ENCODE measurements around the gene PTPRA. TPM values are rescaled to one million over a fixed set of nuclear protein-coding genes. Genes with fewer than 3 reads are reported as not detected.

The PTPRA gene
- total RNA-seq, 4 donors from 2014 or later, result 80.6 to 121 (median 97.1) TPM

DNA sequence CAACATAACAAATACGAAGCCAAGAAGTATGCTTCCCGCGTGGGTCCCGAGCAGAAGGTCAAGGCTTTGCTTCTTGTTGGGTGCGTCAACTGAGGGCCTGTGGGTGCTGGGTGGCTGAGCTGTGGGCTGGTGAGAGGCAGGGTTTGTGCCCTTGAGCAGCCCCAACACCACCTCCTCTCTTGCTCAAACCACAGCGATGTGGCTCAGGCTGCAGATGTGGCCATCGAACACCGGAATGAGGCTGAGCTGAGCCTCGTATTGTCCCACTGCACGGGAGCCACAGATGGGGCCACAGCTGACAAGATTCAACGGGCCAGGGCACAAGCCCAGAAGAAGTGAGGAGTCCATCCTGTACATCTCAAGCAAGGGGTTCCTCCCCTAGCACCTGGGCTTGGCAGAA is 7.0 kb upstream of the PTPRA start:
- no peak overlapping the region for H3K27ac ChIP-seq
- no peaks in the 10 kb centered on the region for H3K36me3 ChIP-seq
- intact Hi-C loops (cut with DNase I; ENCODE audit: low total_unique reads), result no loop called here
- no peak overlapping the region for H3K4me3 ChIP-seq
- no peak for DNase-seq
- H3K4me1 ChIP-seq, result no peaks in the 10 kb centered on the region
- H3K9me3 ChIP-seq, result no peaks in the 10 kb centered on the region
- TF ChIP-seq, protein P1, sequence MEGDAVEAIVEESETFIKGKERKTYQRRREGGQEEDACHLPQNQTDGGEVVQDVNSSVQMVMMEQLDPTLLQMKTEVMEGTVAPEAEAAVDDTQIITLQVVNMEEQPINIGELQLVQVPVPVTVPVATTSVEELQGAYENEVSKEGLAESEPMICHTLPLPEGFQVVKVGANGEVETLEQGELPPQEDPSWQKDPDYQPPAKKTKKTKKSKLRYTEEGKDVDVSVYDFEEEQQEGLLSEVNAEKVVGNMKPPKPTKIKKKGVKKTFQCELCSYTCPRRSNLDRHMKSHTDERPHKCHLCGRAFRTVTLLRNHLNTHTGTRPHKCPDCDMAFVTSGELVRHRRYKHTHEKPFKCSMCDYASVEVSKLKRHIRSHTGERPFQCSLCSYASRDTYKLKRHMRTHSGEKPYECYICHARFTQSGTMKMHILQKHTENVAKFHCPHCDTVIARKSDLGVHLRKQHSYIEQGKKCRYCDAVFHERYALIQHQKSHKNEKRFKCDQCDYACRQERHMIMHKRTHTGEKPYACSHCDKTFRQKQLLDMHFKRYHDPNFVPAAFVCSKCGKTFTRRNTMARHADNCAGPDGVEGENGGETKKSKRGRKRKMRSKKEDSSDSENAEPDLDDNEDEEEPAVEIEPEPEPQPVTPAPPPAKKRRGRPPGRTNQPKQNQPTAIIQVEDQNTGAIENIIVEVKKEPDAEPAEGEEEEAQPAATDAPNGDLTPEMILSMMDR (IDR thresholded peaks at IDR 0.05), result no peak
- no peak for TF ChIP-seq POLR2A (IDR thresholded peaks at IDR 0.05)
- no peaks in the 10 kb centered on the region for H3K27me3 ChIP-seq

DNA sequence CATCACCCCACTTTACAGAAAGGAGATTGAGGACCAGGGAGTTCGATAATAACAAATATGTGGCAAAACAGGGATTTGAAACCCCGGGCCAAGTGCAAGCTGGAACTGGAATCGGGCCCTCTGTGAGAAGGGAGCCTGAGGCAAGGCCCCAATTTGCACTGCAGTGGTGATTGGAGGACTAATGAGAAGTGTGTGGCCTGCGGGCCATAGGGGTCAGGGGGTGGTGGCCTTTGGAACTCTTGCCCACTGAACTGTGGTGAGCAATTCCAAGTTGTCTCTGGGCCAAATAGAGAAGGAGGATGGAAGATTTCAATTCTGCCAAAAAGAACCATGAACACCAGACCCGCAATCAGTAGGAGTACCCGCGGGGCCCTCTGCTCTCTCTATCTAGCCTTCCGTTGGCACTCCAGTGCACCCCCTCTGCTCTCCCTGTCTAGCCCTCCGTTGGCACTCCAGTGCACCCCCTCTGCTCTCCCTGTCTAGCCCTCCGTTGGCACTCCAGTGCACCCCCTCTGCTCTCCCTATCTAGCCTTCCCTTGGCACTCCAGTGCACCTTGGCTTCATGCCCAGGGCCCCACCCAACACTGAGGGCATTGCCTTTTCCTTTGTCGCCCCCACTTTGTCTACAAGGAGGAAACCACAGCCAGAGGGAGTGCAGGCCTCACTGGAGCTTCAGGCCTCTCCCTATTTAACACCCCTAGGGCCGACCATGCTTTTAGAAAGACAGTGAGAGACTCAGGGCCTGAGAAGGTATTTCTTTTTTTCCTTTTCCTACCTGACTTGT is 6.0 kb upstream of the PTPRA start:
- no peaks in the 10 kb centered on the region for H3K9me3 ChIP-seq
- H3K27ac ChIP-seq, result no peak overlapping the region
- intact Hi-C loops (cut with DNase I; ENCODE audit: low total_unique reads), result no loop called here
- H3K27me3 ChIP-seq, result no peaks in the 10 kb centered on the region
- DNase-seq, result no peak
- no peaks in the 10 kb centered on the region for H3K36me3 ChIP-seq
- H3K4me1 ChIP-seq, result no peaks in the 10 kb centered on the region
- H3K4me3 ChIP-seq, result no peak overlapping the region
- TF ChIP-seq, protein P1 (IDR thresholded peaks at IDR 0.05), result no peak
- no peak for TF ChIP-seq POLR2A (IDR thresholded peaks at IDR 0.05)

DNA sequence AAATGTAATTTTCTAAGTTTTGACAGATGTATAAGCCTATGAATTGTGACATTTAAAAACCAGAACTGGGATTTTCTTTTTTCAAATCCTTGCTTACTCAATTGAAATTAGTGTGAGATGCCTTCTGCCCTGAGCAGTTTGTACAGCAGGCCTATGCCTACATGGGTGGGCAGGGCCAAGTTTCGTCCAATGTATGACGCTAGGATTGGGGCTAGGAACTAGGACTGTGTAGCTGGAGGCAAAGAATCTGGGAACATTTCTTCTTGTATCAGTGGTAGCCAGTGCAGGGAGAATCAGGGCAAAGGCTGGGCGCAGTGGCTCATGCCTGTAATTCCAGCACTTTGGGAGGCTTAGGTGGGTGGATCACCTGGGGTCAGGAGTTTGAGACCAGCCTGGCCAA is 3.9 kb upstream of the PTPRA start:
- H3K4me3 ChIP-seq, result no peak overlapping the region
- DNase-seq, result no peak
- no peak overlapping the region for H3K27ac ChIP-seq
- H3K4me1 ChIP-seq, result no peaks in the 10 kb centered on the region
- intact Hi-C loops (cut with DNase I; ENCODE audit: low total_unique reads), result no loop called here
- H3K27me3 ChIP-seq, result no peaks in the 10 kb centered on the region
- H3K36me3 ChIP-seq, result no peaks in the 10 kb centered on the region
- TF ChIP-seq POLR2A (IDR thresholded peaks at IDR 0.05), result no peak
- TF ChIP-seq, protein P1 (IDR thresholded peaks at IDR 0.05), result no peak
- no peaks in the 10 kb centered on the region for H3K9me3 ChIP-seq

DNA sequence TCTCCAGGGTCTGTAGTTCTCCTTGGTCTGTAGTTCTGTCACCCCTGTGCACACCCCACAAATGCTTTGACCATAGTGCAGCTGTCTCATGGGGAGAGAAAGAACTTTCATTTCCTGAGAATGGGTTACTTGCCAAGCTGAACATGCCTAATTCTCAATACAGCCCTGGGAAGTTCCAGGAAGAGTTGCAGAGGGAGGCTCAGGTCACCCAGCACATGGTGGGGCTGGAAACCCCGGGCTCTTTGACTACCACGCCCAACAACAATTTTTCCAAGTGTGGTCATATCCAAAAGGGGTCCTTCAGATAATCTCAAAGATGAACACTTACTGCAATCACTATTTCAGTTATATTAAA is 2.2 kb upstream of the PTPRA start:
- no peak for DNase-seq
- Histone ChIP-seq H3K4me1 (no peaks in the 10 kb centered on the region), H3K36me3 (no peaks in the 10 kb centered on the region), H3K27ac (no peak overlapping the region), H3K27me3 (no peaks in the 10 kb centered on the region), H3K4me3 (no peak overlapping the region), H3K9me3 (no peaks in the 10 kb centered on the region)
- no peak for TF ChIP-seq POLR2A (IDR thresholded peaks at IDR 0.05)
- TF ChIP-seq, protein P1 (IDR thresholded peaks at IDR 0.05), result no peak
- intact Hi-C loops (cut with DNase I; ENCODE audit: low total_unique reads), result no loop called here

DNA sequence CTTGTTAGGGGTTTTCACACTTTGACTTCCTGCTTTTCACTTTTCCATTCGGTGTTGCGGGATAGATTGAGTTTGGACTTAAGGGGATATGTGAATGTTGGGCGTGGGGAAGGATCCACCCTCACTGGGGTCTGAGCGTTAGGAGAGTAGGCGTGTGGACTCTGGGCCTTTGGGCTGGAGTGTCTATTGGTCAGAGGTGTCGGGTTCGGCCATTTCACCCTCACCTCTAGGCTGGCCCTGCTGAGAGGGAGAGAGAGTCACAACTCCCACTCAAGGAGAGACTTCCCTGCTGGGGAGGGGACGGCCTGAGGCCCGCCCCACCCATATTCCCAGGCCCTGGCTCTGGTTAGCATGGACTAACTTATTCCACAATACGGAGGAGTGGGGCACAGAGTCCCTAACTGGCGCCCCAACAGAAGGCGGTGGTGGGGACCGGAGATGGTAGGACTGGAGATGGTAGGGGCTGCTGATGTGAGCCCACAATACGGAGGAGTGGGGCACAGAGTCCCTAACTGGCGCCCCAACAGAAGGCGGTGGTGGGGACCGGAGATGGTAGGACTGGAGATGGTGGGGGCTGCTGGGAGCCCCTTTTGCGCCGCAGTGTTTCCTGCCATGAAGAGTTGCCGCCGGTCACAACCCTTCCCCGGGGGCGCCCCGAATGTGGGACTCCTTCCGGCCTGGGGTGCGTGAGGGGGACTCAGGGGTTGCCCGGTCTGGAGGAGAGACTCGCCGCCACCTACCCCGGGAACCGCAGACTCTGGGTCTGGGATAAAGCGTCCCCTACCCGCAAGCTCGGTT is 1.4 kb upstream of the PTPRA start:
- intact Hi-C loops (cut with DNase I; ENCODE audit: low total_unique reads), result no loop called here
- H3K27ac ChIP-seq, result no peak overlapping the region
- no peaks in the 10 kb centered on the region for H3K27me3 ChIP-seq
- no peak for DNase-seq
- peak overlapping the region; percentile 58 to 81 for H3K4me3 ChIP-seq
- no peak for TF ChIP-seq POLR2A (IDR thresholded peaks at IDR 0.05)
- TF ChIP-seq, protein P1 (IDR thresholded peaks at IDR 0.05), result no peak
- H3K4me1 ChIP-seq, result no peaks in the 10 kb centered on the region
- H3K36me3 ChIP-seq, result no peaks in the 10 kb centered on the region
- H3K9me3 ChIP-seq, result no peaks in the 10 kb centered on the region

Data from uterus (tissue), 4 donors.